ENCODE results near the gene DGKI.

- TF ChIP-seq CTCF (conservative IDR thresholded peaks at IDR 0.05; ENCODE audit: low read depth in 2 of 2) (no peak), EZH2 (IDR thresholded peaks at IDR 0.05; ENCODE audit: low read depth, unreplicated experiment) (no peak), EZH2phosphoT487 (IDR thresholded peaks at IDR 0.05; ENCODE audit: unreplicated experiment) (no peak), REST (IDR thresholded peaks at IDR 0.05; ENCODE audit: unreplicated experiment) (no peak), POLR2AphosphoS5 (IDR thresholded peaks at IDR 0.05; ENCODE audit: low read depth) (no peak), JUNB (IDR thresholded peaks at IDR 0.05; ENCODE audit: unreplicated experiment) (no peak), STAT1 (IDR thresholded peaks at IDR 0.05; ENCODE audit: unreplicated experiment) (no peak), CREB1 (CRISPR knock-in tag; IDR thresholded peaks at IDR 0.05; ENCODE audit: low read depth) (no peak), ETS1 (IDR thresholded peaks at IDR 0.05) (no peak)
These were observed 119.4 kb downstream of the DGKI start for GRCh38 chr7:137727413-137727812.

Data from GM23338 (cell line).